ENCODE results near the gene GPATCH3.

DNA sequence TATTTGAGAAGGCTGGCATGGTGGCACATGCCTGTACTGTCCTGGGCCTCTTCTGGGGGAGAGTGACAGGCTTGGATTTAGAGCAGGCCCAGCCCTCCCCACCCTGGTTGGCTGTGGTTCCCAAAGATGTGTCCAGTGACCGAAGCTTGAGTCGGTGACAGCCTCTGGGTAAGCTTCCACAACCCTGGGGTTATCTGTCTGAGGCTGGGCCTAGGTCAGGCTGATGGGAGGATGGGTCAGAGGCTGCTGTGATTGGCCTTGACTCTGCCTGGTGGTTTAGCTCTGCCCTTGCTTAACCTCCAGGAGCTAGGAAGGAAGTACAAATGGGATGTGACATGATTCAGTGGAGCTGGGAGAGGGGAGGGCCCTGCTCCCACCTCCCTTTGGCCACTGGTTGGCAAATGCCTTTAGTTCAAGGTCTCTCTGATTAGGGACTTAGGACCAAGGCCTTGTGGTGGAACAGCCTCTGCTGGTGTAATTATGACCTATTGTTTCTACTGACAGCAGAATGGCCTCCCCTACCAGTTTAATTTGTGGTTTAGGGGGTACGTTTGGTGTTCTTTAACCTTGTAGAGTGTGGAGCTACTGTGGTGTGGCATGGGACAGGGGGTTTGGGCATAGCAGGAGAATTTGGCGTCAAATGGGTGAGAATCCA, 37.9 kb upstream of the GPATCH3 start:
- TF ChIP-seq EZH2 (IDR thresholded peaks at IDR 0.05) (no peak), POLR2AphosphoS5 (IDR thresholded peaks at IDR 0.05; ENCODE audit: borderline replicate concordance, low read depth, low read length) (no peak)

All from SK-N-MC (cell line).